ENCODE data around the gene CORO2A. TPM values are rescaled to one million over a fixed set of nuclear protein-coding genes. Genes with fewer than 3 reads are reported as not detected.

Gene CORO2A
- total RNA-seq, 1 experiment from 2014 or later = 32.5 TPM

- Mint-ChIP-seq H3K27ac (no peak overlapping the region), H3K9me3 (no peaks in the 10 kb centered on the region), H3K4me1 (peaks cover 14% of the 10 kb centered on the region), H3K36me3 (peaks cover 5% of the 10 kb centered on the region; the same call in 1 of the 2 replicates), H3K27me3 (ENCODE audit: low read depth) (no peaks in the 10 kb centered on the region), H3K4me3 (no peak overlapping the region)
- no peak; the same call in 1 of the 2 replicates for ATAC-seq
- TF ChIP-seq E2F5 (CRISPR knock-in tag; IDR thresholded peaks at IDR 0.05) (no peak), ZNF423 (CRISPR knock-in tag; IDR thresholded peaks at IDR 0.05) (0 out of 2 replicates have a peak, but pooled peaks have one; percentile 23)
- DNase-seq (ENCODE audit: low spot score) = no peak
- ChIA-PET CTCF (no interaction called here), POLR2A (interaction anchor here (1.6 kb wide), 1 partner anchor 16 kb away, joined by 4 read pairs; no protein-coding TSS in a partner anchor)
These were observed 83.4 kb downstream of the CORO2A start for GRCh38 chr9:98109052-98109451.

GRCh38 chr9:98108531-98109031 lies 83.9 kb downstream of the CORO2A start:
- peaks cover 14% of the 10 kb centered on the region for H3K4me1 Mint-ChIP-seq
- H3K27me3 Mint-ChIP-seq (ENCODE audit: low read depth) = no peaks in the 10 kb centered on the region
- no peak overlapping the region for H3K27ac Mint-ChIP-seq
- no peak for TF ChIP-seq PRRX2 (CRISPR knock-in tag; IDR thresholded peaks at IDR 0.05)
- no peak for TF ChIP-seq GTF2I (CRISPR knock-in tag; conservative IDR thresholded peaks at IDR 0.05)
- TF ChIP-seq ZNF423 (CRISPR knock-in tag; IDR thresholded peaks at IDR 0.05) = no peak
- no peak for TF ChIP-seq NR1H2 (CRISPR knock-in tag; IDR thresholded peaks at IDR 0.05)
- H3K4me3 Mint-ChIP-seq = no peak overlapping the region
- DNase-seq (ENCODE audit: low spot score) = no peak
- POLR2A ChIA-PET = no interaction called here
- H3K9me3 Mint-ChIP-seq = no peaks in the 10 kb centered on the region
- H3K36me3 Mint-ChIP-seq = peaks cover 5% of the 10 kb centered on the region; the same call in 1 of the 2 replicates
- CTCF ChIA-PET = no interaction called here
- ATAC-seq = no peak

GRCh38 chr9:98107926-98108325 lies 84.5 kb downstream of the CORO2A start:
- CTCF ChIA-PET = no interaction called here
- H3K4me3 Mint-ChIP-seq = no peak overlapping the region

More at GRCh38 chr9:98107926-98108325, 84.5 kb downstream of the CORO2A start:
- POLR2A ChIA-PET = no interaction called here
- H3K9me3 Mint-ChIP-seq = no peaks in the 10 kb centered on the region
- peaks cover 5% of the 10 kb centered on the region; the same call in 1 of the 2 replicates for H3K36me3 Mint-ChIP-seq
- DNase-seq (ENCODE audit: low spot score) = no peak
- no peak overlapping the region for H3K27ac Mint-ChIP-seq
- H3K4me1 Mint-ChIP-seq = peaks cover 14% of the 10 kb centered on the region
- no peak for TF ChIP-seq USF2 (CRISPR knock-in tag; IDR thresholded peaks at IDR 0.05)
- no peak for TF ChIP-seq ZNF671 (CRISPR knock-in tag; IDR thresholded peaks at IDR 0.05)
- TF ChIP-seq ZNF425 (CRISPR knock-in tag; conservative IDR thresholded peaks at IDR 0.05) = no peak
- no peak for TF ChIP-seq NR2C2 (CRISPR knock-in tag; IDR thresholded peaks at IDR 0.05)
- no peak for TF ChIP-seq ATF2 (CRISPR knock-in tag; IDR thresholded peaks at IDR 0.05; ENCODE audit: borderline replicate concordance, low read depth)
- TF ChIP-seq E2F4 (CRISPR knock-in tag; IDR thresholded peaks at IDR 0.05; ENCODE audit: borderline replicate concordance, low read depth) = no peak
- no peak for TF ChIP-seq MAX (CRISPR knock-in tag; IDR thresholded peaks at IDR 0.05)
- TF ChIP-seq RELA (CRISPR knock-in tag; IDR thresholded peaks at IDR 0.05; ENCODE audit: borderline replicate concordance) = no peak
- TF ChIP-seq E2F1 (CRISPR knock-in tag; IDR thresholded peaks at IDR 0.05) = no peak
- TF ChIP-seq ETV6 (CRISPR knock-in tag; IDR thresholded peaks at IDR 0.05) = no peak
- no peak for TF ChIP-seq ZNF232 (CRISPR knock-in tag; IDR thresholded peaks at IDR 0.05)
- ATAC-seq = no peak
- H3K27me3 Mint-ChIP-seq (ENCODE audit: low read depth) = no peaks in the 10 kb centered on the region
